ENCODE results near the gene SERPINE1.

GRCh38 chr7:101168412-101169049, 41.6 kb downstream of the SERPINE1 start:
- TF ChIP-seq REST (IDR thresholded peaks at IDR 0.05; ENCODE audit: unreplicated experiment) (no peak), CTCF (conservative IDR thresholded peaks at IDR 0.05; ENCODE audit: low read depth in 2 of 2) (no peak), ZNF462 (CRISPR knock-in tag; IDR thresholded peaks at IDR 0.05) (no peak), JUNB (IDR thresholded peaks at IDR 0.05; ENCODE audit: unreplicated experiment) (no peak), POLR2AphosphoS5 (IDR thresholded peaks at IDR 0.05; ENCODE audit: low read depth) (no peak), CREB1 (CRISPR knock-in tag; IDR thresholded peaks at IDR 0.05; ENCODE audit: low read depth) (no peak), EZH2 (IDR thresholded peaks at IDR 0.05; ENCODE audit: low read depth, unreplicated experiment) (peak; percentile 54), EZH2phosphoT487 (IDR thresholded peaks at IDR 0.05; ENCODE audit: unreplicated experiment) (no peak), NANOG (IDR thresholded peaks at IDR 0.05; ENCODE audit: borderline replicate concordance) (no peak)

Data from GM23338 (cell line).